ENCODE measurements around the gene ERP29. TPM values are rescaled to one million over a fixed set of nuclear protein-coding genes. Genes with fewer than 3 reads are reported as not detected.

Gene ERP29
- total and polyA plus RNA-seq, 2 of the 13 experiments (the other 11 are each of a cell fraction or from before 2014, with no cell fraction given): 111 to 147 TPM

GRCh38 chr12:112013601-112014402 is 576 bp downstream of the ERP29 start (continued):
- no peak for TF ChIP-seq HNF1A (IDR thresholded peaks at IDR 0.05; ENCODE audit: low read depth)
- TF ChIP-seq HNF1A (CRISPR knock-in tag; IDR thresholded peaks at IDR 0.05; ENCODE audit: borderline replicate concordance): peak; percentile 27; the same call in 1 of the 2 replicates
- TF ChIP-seq HIVEP1 (CRISPR knock-in tag; IDR thresholded peaks at IDR 0.05): peak; percentile 12
- TF ChIP-seq ZNF7 (CRISPR knock-in tag; IDR thresholded peaks at IDR 0.05): 0 out of 2 replicates have a peak, but pooled peaks have one; percentile 7
- TF ChIP-seq ZNF607 (CRISPR knock-in tag; IDR thresholded peaks at IDR 0.05; ENCODE audit: borderline replicate concordance): no peak; the same call in 1 of the 2 replicates
- TF ChIP-seq TCF12 (IDR thresholded peaks at IDR 0.05): no peak
- no peak; the same call in 1 of the 2 replicates for TF ChIP-seq TCF12 (CRISPR knock-in tag; IDR thresholded peaks at IDR 0.05)
- TF ChIP-seq NR2F1 (CRISPR knock-in tag; IDR thresholded peaks at IDR 0.05): peak; percentile 56 to 59; a peak in 3 of 4 replicates
- TF ChIP-seq ZNF570 (CRISPR knock-in tag; IDR thresholded peaks at IDR 0.05; ENCODE audit: borderline replicate concordance): no peak
- no peak for TF ChIP-seq ZNF652 (CRISPR knock-in tag; IDR thresholded peaks at IDR 0.05; ENCODE audit: borderline replicate concordance, low read depth)
- peak; percentile 79 for TF ChIP-seq SPEN (CRISPR knock-in tag; IDR thresholded peaks at IDR 0.05; ENCODE audit: low read depth)
- peak; percentile 35; the same call in 1 of the 2 replicates for TF ChIP-seq GATAD1 (CRISPR knock-in tag; IDR thresholded peaks at IDR 0.05)
- no peak for TF ChIP-seq SNAPC2 (CRISPR knock-in tag; IDR thresholded peaks at IDR 0.05)
- no peak for TF ChIP-seq ZNF33B (CRISPR knock-in tag; IDR thresholded peaks at IDR 0.05)
- peak; percentile 10 for TF ChIP-seq MED8 (CRISPR knock-in tag; IDR thresholded peaks at IDR 0.05; ENCODE audit: insufficient replicate concordance)
- no peak; the same call in 1 of the 2 replicates for TF ChIP-seq ZNF256 (CRISPR knock-in tag; conservative IDR thresholded peaks at IDR 0.05)
- TF ChIP-seq TBL1XR1 (IDR thresholded peaks at IDR 0.05; ENCODE audit: borderline replicate concordance, low read length, partially characterized antibody): no peak
- no peak for TF ChIP-seq TBP (CRISPR knock-in tag; IDR thresholded peaks at IDR 0.05)
- peak; percentile 56; the same call in 1 of the 2 replicates for TF ChIP-seq ZNF777 (CRISPR knock-in tag; IDR thresholded peaks at IDR 0.05)
- TF ChIP-seq CEBPZ (IDR thresholded peaks at IDR 0.05; ENCODE audit: low read length): no peak
- TF ChIP-seq NONO (IDR thresholded peaks at IDR 0.05): no peak
- TF ChIP-seq NONO (CRISPR knock-in tag; conservative IDR thresholded peaks at IDR 0.05): no peak; the same call in none of the 2 replicates
- TF ChIP-seq HNF4A (CRISPR knock-in tag; IDR thresholded peaks at IDR 0.05): 0 out of 2 replicates have a peak, but pooled peaks have one; percentile 3
- no peak for TF ChIP-seq KLF11 (CRISPR knock-in tag; IDR thresholded peaks at IDR 0.05)
- no peak for TF ChIP-seq NFKBIZ (CRISPR knock-in tag; IDR thresholded peaks at IDR 0.05)
